Measurements from ENCODE around the gene ARHGAP10.

The ARHGAP10 gene

DNA sequence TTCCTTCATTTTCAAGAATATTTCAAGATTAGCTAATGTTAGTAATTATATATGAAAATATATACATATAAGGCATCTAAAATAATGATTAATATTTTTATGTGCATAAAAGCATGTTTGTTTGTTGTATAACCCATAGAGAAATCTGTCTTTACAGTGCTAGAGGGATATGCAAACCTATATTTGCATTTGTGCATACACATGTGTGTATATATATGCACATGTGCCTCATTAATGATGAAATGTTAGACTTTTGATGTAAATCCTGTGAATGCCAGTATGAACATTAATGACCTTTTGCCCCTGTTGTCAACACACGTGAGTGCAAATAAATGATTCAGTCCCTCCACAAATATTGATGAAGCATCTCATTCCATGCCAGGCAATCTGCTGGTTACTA, 197.9 kb downstream of the ARHGAP10 start:
- no peak for TF ChIP-seq Cebpa-rat (IDR thresholded peaks at IDR 0.05)
- H3K36me3 ChIP-seq, result 0 out of 2 replicates have a peak, but pooled peaks cover 10% of the 10 kb centered on the region
- no peak overlapping the region for H3K4me3 ChIP-seq
- H4K20me1 ChIP-seq, result no peaks in the 10 kb centered on the region
- H3K9me3 ChIP-seq, result no peaks in the 10 kb centered on the region
- no peak overlapping the region for H3K4me2 ChIP-seq
- H3K27ac ChIP-seq, result no peak overlapping the region
- no peaks in the 10 kb centered on the region for H3K27me3 ChIP-seq
- H3K9ac ChIP-seq, result no peak overlapping the region
- no peaks in the 10 kb centered on the region for H3K4me1 ChIP-seq

DNA sequence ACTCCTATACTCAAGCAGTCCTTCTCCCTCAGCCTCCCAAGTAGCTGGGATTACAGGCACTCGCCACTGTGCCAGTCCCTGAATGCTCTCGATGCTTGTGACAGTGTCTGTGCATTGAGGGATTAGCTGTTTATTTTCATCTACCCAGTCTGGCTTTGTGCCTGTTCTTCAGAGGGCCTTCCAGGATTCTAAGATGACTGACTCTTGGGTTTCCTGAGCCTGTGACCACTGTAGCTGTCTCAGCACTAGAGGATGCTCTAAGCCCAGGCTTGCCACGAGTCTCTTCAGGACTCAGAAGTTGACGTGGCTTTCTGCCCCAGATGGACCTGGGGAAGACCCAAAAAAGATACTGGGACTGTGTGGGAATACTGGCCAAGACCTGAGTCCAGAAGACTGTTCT, 201.4 kb downstream of the ARHGAP10 start:
- Histone ChIP-seq H3K9me3 (no peaks in the 10 kb centered on the region), H3K4me1 (no peaks in the 10 kb centered on the region), H3K4me2 (no peak overlapping the region), H3K36me3 (0 out of 2 replicates have a peak, but pooled peaks cover 14% of the 10 kb centered on the region), H3K9ac (no peak overlapping the region), H3K4me3 (no peak overlapping the region), H4K20me1 (no peaks in the 10 kb centered on the region), H3K27me3 (no peaks in the 10 kb centered on the region), H3K27ac (no peak overlapping the region)
- no peak for TF ChIP-seq Cebpa-rat (IDR thresholded peaks at IDR 0.05)

DNA sequence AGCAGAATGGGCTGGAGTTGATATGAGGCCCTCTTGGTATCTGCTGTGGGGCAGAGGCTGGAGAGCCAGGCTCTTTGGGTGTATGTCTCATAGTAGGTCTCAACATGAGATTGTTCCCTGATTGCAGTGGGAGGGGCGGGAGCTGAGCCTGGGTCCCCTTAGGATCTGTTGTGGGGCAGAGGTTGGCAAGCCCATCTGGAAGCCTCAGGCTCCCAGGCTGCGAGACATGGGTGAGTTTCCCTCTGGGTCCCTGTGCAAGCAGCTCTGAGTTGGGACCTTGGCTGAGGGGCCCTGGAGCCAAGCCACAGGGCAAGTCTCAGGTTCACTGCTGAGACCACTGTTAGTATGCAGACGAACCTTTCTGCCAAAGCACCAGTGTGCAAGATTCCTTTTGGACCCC, 201.9 kb downstream of the ARHGAP10 start:
- Histone ChIP-seq H3K4me3 (no peak overlapping the region), H3K27ac (no peak overlapping the region), H3K4me2 (no peak overlapping the region), H3K36me3 (0 out of 2 replicates have a peak, but pooled peaks cover 14% of the 10 kb centered on the region), H3K9ac (no peak overlapping the region), H3K9me3 (no peaks in the 10 kb centered on the region), H4K20me1 (no peaks in the 10 kb centered on the region), H3K4me1 (no peaks in the 10 kb centered on the region), H3K27me3 (no peaks in the 10 kb centered on the region)
- no peak for TF ChIP-seq Cebpa-rat (IDR thresholded peaks at IDR 0.05)

DNA sequence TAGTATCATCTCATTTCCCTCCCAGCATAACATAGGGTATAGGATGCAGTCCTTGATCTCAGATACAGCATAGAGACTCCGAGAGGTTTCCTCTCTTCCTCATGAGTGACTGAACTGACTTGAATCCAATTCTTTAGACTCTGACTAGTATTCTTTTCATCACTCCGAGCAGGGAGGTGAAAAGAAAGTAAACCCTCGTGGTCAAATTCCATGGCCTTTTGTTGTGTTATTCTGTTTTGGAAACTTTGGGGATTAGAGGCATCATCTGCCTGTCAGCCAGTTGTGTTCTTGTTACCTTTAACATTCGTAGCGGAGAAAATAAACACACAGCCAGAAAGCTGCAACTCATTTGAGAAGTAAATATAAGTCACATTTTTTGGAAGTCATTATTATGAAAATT, 206.6 kb downstream of the ARHGAP10 start:
- no peaks in the 10 kb centered on the region for H3K27me3 ChIP-seq
- H3K4me1 ChIP-seq, result peaks cover 11% of the 10 kb centered on the region
- H3K9me3 ChIP-seq, result no peaks in the 10 kb centered on the region
- H3K4me3 ChIP-seq, result no peak overlapping the region
- H3K4me2 ChIP-seq, result no peak overlapping the region
- no peaks in the 10 kb centered on the region for H4K20me1 ChIP-seq
- no peak overlapping the region for H3K9ac ChIP-seq
- TF ChIP-seq Cebpa-rat (IDR thresholded peaks at IDR 0.05), result no peak
- no peak overlapping the region for H3K27ac ChIP-seq
- peaks cover 20% of the 10 kb centered on the region for H3K36me3 ChIP-seq

DNA sequence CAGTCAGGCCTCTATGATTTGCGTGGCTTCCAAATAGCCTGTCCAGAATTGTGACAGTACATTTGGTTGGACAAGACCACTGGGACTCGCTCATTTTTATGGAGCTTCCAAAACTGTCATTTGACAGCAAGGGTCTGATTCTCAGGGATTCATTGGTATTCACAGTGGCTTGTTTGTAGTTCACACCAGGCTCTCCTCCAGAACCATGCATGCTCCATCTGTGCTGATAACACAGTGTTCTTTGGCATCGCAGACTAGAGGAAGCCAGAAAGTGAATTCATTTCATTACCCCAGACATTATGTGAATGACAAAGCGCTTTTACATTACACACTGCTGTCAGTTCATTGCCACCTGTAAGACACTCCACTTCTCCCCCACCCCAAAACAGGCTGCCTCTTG, 208.3 kb downstream of the ARHGAP10 start:
- Histone ChIP-seq H3K4me1 (peaks cover 15% of the 10 kb centered on the region), H3K9me3 (no peaks in the 10 kb centered on the region), H3K27ac (no peak overlapping the region), H3K9ac (no peak overlapping the region), H3K36me3 (peaks cover 14% of the 10 kb centered on the region), H3K4me3 (no peak overlapping the region), H3K27me3 (no peaks in the 10 kb centered on the region), H4K20me1 (no peaks in the 10 kb centered on the region), H3K4me2 (no peak overlapping the region)
- no peak for TF ChIP-seq Cebpa-rat (IDR thresholded peaks at IDR 0.05)

DNA sequence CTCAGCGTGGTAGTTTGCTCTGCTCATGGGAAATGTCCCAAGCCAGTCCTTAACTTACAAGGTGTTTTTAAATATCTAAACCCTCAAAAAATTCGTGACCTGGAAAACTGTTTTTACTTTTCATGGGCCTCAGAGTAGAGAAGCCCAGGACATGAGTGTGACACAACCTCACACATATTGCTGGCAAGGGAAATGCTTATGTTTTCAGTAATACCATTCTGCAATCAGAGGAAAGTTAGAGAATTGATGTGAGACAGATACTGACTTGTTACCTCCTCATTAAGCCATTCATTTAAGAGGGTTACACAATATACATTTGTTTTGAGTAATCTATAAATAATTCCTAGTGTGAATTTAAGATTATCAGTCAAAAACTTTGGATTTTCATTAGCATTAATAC, 209.5 kb downstream of the ARHGAP10 start:
- Histone ChIP-seq H3K9me3 (no peaks in the 10 kb centered on the region), H3K9ac (no peak overlapping the region), H3K4me3 (no peak overlapping the region), H3K4me1 (peaks cover 15% of the 10 kb centered on the region), H3K27me3 (no peaks in the 10 kb centered on the region), H3K36me3 (peaks cover 21% of the 10 kb centered on the region), H4K20me1 (no peaks in the 10 kb centered on the region), H3K4me2 (no peak overlapping the region), H3K27ac (no peak overlapping the region)
- no peak for TF ChIP-seq Cebpa-rat (IDR thresholded peaks at IDR 0.05)

DNA sequence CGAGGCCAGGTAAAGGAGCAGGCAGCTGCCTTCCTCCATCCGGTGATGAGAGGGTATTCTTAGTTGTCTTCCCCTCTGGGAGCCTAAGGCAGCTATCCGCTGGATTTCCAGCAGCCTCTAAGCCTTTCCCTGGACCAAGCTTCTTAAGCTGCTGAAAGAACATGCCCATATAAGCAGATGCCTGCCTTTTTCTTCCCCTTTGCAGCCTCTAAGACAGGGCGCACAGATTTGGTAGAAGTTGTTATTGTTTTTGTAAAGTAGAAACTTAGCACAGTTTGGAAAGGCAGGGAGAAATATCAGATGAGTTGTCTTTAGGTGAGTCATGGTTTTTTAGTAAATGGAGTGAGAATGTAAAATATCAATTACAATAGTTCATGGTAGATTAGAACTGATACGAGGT, 210.8 kb downstream of the ARHGAP10 start:
- no peaks in the 10 kb centered on the region for H4K20me1 ChIP-seq
- no peak for TF ChIP-seq Cebpa-rat (IDR thresholded peaks at IDR 0.05)
- H3K36me3 ChIP-seq, result peaks cover 24% of the 10 kb centered on the region
- H3K9ac ChIP-seq, result no peak overlapping the region
- no peaks in the 10 kb centered on the region for H3K27me3 ChIP-seq
- H3K27ac ChIP-seq, result no peak overlapping the region
- peak overlapping the region; percentile 38 for H3K4me2 ChIP-seq
- no peak overlapping the region for H3K4me3 ChIP-seq
- H3K4me1 ChIP-seq, result peaks cover 15% of the 10 kb centered on the region
- H3K9me3 ChIP-seq, result no peaks in the 10 kb centered on the region

DNA sequence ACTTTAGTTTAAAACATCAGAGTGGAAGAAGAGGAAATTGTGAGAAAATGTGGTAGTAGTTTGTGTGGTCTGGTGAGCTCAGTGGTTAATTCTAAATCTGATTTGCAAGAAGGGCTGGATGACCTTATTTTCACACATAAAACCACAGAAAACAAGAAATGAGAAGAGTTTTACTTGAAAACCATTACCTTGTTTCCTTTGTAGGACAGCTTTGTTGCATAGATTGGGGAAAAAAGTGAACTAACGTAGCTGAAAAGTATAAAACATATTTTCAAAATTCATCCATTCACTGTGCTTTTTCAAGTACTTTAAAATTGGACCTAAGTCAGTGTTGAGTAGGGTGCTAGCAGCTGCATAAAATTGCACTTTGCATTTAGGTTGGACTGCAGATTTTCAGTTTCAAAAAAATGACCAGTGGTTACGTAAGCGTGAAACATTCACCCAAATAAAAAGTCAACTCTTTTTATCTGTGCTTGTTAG, 211.3 kb downstream of the ARHGAP10 start:
- Histone ChIP-seq H3K27me3 (no peaks in the 10 kb centered on the region), H3K9ac (no peak overlapping the region), H3K36me3 (peaks cover 24% of the 10 kb centered on the region), H4K20me1 (no peaks in the 10 kb centered on the region), H3K4me3 (no peak overlapping the region), H3K9me3 (no peaks in the 10 kb centered on the region), H3K4me2 (peak overlapping the region; percentile 38), H3K27ac (no peak overlapping the region), H3K4me1 (peaks cover 15% of the 10 kb centered on the region)
- no peak for TF ChIP-seq Cebpa-rat (IDR thresholded peaks at IDR 0.05)

DNA sequence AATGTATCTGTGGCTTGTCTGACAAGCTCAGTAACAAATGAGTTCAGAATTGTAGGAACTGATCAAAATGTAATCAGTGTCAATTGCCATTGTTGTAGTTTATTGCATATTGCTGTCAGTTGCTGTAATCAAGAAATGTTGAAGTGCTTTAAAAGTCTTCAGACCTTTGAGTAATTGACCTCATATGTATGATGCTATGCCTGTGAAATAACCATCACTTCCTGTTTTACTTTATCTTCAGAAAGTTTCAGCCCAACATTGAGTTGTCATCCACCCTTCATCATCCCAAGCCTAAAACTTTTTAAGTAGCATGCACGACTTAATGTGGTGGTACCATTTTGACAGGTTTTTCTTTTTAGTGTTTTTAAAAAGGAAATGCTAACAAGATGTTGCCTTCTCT, 212.4 kb downstream of the ARHGAP10 start:
- Histone ChIP-seq H4K20me1 (no peaks in the 10 kb centered on the region), H3K4me1 (peaks cover 15% of the 10 kb centered on the region), H3K9me3 (no peaks in the 10 kb centered on the region), H3K9ac (no peak overlapping the region), H3K27ac (no peak overlapping the region), H3K4me3 (no peak overlapping the region), H3K36me3 (peaks cover 24% of the 10 kb centered on the region), H3K27me3 (no peaks in the 10 kb centered on the region), H3K4me2 (no peak overlapping the region)
- no peak for TF ChIP-seq Cebpa-rat (IDR thresholded peaks at IDR 0.05)

DNA sequence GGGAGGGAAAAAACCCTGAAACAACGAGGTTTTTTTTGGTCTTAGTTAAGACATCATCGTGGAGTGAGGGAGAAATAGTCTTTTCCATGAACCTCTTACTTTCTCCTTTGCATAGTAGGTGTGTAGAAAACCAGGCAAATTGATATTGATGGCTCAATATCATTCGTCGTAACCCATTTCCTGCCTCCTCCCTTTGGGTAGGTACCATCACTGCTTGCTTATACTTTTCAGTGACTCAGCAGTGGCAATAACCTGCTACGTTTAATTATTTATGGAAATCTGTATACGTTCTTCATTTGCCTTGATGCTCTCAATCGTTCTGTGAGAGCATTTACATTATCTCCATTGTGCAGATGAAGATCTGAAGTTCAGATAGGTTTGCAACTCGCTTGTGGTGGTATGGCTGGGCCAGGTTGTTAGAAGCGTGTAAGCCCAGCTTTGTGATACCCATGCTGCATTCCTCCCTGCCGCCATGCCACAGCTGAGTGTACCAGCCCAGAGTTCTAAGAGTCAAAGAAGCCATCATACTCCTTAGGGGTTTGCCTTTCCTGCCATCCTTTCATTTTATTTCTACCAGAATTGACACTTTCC, 212.9 kb downstream of the ARHGAP10 start:
- H3K4me1 ChIP-seq, result peaks cover 15% of the 10 kb centered on the region
- no peak overlapping the region for H3K9ac ChIP-seq
- no peak overlapping the region for H3K4me3 ChIP-seq
- no peaks in the 10 kb centered on the region for H3K27me3 ChIP-seq
- H3K4me2 ChIP-seq, result no peak overlapping the region
- H3K9me3 ChIP-seq, result no peaks in the 10 kb centered on the region
- H3K27ac ChIP-seq, result no peak overlapping the region
- peaks cover 24% of the 10 kb centered on the region for H3K36me3 ChIP-seq
- TF ChIP-seq Cebpa-rat (IDR thresholded peaks at IDR 0.05), result no peak
- H4K20me1 ChIP-seq, result no peaks in the 10 kb centered on the region

DNA sequence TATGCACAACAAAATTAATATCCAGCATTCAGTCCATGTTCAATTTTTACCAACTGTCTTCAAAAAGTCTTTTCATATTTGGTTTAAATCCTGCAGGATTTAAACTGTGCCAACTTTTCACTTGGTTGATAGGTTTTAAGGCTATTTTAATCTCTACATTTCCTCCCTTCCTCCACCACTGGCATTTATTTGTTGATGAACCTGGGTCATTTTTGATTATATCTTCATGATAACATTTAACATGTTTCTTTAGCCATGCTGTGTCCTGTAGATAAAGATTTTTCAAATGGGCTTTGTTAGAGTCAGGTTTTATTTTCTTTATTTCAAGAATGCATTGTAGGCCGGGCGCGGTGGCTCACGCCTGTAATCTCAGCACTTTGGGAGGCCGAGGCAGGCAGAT, 216.4 kb downstream of the ARHGAP10 start:
- peaks cover 13% of the 10 kb centered on the region for H3K36me3 ChIP-seq
- no peak for TF ChIP-seq Cebpa-rat (IDR thresholded peaks at IDR 0.05)
- H4K20me1 ChIP-seq, result no peaks in the 10 kb centered on the region
- no peak overlapping the region for H3K9ac ChIP-seq
- H3K4me2 ChIP-seq, result no peak overlapping the region
- H3K4me3 ChIP-seq, result no peak overlapping the region
- peaks cover 5% of the 10 kb centered on the region for H3K4me1 ChIP-seq
- H3K27me3 ChIP-seq, result no peaks in the 10 kb centered on the region
- H3K9me3 ChIP-seq, result no peaks in the 10 kb centered on the region
- no peak overlapping the region for H3K27ac ChIP-seq
